DMS 273 treated with DMSO at 0.1 percent for 48 hours (cell line): Measurements from ENCODE around the gene PLXNA2.

Source experiments
- DNase-seq: peaks from one replicate; lab custom pipeline; 2025; lab: John Stamatoyannopoulos, UW

PLXNA2 gene

GRCh38 chr1:207993477-207994445 is 250.4 kb downstream of the PLXNA2 start:
- no peak for DNase-seq

- DNase-seq: no peak
Observed at GRCh38 chr1:207992677-207993236, 251.4 kb downstream of the PLXNA2 start.

GRCh38 chr1:207991583-207992026 is 252.6 kb downstream of the PLXNA2 start:
- no peak for DNase-seq

GRCh38 chr1:207990876-207991582 is 253.2 kb downstream of the PLXNA2 start:
- no peak for DNase-seq

- DNase-seq: no peak
Observed at GRCh38 chr1:207990455-207990854, 253.7 kb downstream of the PLXNA2 start.

- no peak for DNase-seq
Observed at GRCh38 chr1:207988326-207989165, 255.6 kb downstream of the PLXNA2 start.

- no peak for DNase-seq
Observed at GRCh38 chr1:207987164-207987563, 257.0 kb downstream of the PLXNA2 start.

GRCh38 chr1:207985996-207986395 is 258.2 kb downstream of the PLXNA2 start:
- no peak for DNase-seq

GRCh38 chr1:207984831-207985572 is 259.2 kb downstream of the PLXNA2 start:
- no peak for DNase-seq

GRCh38 chr1:207983044-207983635 is 261.0 kb downstream of the PLXNA2 start:
- DNase-seq: no peak

GRCh38 chr1:207981976-207982375 is 262.2 kb downstream of the PLXNA2 start:
- no peak for DNase-seq

- DNase-seq: no peak
Observed at GRCh38 chr1:207978441-207978840, 265.7 kb downstream of the PLXNA2 start.

- no peak for DNase-seq
Observed at GRCh38 chr1:207977876-207978275, 266.3 kb downstream of the PLXNA2 start.

- DNase-seq: no peak
Observed at GRCh38 chr1:207973898-207974568, 270.2 kb downstream of the PLXNA2 start.

- DNase-seq: no peak
Observed at GRCh38 chr1:207972337-207972736, 271.8 kb downstream of the PLXNA2 start.
